Stimulated activated CD4-positive, alpha-beta T cell treated with anti-CD3 and anti-CD28 coated beads, Interleukin-15, amount 100 ng/mL, for 24 hours (primary cell): ENCODE measurements around the gene CENPX.

Experiments
- DNase-seq: peaks from one replicate; pipeline ENCODE4 v3.0.0-alpha.2; 2020

CENPX gene

DNA sequence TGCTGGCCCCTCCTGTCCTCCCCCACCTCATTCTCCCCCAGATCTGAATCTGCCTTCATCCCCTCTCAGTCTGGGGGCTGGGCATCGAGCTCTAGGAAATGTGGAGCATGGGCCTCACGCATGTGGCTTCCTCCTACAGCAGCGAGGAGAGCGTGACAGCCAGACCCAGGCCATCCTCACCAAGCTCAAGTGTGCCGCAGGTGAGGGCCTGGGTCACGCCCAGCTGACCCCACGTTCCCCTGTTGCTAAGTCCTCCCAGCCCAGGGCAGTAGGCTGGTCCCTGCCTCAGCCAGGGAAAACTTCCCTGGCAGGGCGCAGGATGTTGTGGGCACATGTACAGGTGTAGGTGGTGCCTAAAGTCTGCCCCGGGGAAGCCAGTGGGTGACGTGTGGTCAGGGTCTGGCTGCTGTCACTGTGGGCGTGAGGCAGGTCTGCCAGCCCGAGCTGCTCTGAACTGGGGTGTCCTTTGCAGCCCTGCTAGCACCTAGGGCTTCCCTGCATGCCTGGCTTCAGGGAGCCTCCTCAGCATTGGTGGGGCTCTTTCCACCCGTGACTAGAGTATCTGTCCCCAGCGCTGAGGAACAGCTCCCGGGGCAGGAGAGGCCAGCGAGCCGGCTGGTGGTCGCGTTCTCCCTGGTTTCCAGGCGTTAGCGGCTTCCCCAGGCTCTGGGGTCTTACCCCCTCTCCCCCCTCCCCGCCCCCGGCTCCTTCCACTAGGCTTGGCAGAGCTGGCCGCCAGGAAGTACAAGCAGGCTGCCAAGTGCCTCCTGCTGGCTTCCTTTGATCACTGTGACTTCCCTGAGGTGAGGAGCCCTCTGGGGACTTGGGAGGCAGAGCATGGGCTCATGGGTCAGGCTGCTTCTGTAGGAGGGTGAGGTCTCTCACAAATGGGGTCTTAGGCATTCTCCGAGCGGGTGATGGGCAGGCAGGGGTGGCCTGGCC, 32.6 kb upstream of the CENPX start:
- DNase-seq = peak; percentile 4

DNA sequence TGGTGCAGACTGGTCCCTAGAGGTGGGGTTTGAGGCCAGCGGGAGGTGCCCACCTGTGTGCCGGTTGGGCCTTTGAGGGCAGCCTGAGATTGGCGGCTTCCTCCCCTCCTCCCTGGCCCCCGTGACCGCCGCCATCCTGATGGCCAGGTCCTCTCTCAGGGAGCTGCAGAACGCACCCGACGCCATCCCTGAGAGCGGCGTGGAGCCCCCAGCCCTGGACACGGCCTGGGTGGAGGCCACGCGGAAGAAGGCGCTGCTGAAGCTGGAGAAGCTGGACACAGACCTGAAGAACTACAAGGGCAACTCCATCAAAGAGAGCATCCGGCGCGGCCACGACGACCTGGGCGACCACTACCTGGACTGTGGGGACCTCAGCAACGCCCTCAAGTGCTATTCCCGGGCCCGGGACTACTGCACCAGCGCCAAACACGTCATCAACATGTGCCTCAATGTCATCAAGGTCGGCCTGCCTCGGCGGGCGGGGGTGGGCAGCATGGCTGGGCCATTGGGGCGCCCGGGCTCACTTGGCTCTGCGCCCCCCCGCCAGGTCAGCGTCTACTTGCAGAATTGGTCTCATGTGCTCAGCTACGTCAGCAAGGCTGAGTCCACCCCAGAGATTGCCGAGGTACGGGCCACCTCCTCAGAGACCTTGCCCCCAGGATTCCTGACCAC, 31.8 kb upstream of the CENPX start:
- peak; percentile 8 for DNase-seq

DNA sequence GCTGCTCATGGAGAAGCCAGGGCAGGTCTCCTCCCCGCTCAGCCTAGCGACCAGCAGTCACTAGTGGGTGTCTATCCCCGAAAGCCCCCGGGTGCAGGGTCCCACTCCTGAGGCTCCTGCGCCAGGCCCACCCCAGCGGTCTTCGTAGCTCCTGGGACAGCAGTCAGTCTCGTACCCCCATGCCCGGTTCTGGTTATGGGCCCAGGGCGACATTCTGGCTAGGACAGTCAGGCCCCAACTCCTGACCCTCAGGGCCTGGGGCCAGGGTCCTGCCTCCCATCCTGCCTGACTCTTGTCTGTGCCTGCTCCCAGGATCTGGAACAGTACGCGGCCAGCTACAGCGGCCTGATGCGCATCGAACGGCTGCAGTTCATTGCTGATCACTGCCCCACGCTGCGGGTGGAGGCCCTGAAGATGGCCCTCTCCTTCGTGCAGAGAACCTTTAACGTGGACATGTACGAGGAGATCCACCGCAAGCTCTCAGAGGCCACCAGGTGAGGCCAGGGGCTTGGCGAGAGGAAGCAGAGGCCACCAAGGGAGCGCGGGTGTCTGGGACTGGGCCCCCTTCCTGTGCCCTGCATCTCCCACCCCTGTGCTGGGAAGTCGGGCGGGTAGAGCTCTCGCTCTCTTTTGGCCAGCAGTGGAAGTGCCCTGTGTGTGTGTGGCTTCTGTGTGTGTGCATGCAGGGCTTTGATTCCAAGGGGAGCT, 31.0 kb upstream of the CENPX start:
- DNase-seq = no peak

DNA sequence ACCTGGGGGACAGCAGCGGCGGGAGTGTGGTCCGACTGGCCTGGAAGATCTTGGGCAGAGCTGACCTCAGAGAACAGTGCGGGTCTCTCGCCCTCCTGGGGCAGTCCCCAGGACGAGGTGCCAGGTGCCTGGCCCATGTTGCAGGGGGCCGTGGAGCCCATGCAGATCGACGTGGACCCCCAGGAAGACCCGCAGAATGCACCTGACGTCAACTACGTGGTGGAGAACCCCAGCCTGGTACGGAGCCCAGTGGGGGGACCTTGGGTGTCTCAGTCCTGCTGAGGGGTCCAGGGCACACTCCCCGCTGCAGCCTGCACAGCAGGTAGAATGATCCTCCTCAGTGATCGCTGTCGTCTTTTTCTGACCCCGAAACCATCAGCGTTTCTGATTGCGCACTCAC, 30.5 kb upstream of the CENPX start:
- DNase-seq = no peak

DNA sequence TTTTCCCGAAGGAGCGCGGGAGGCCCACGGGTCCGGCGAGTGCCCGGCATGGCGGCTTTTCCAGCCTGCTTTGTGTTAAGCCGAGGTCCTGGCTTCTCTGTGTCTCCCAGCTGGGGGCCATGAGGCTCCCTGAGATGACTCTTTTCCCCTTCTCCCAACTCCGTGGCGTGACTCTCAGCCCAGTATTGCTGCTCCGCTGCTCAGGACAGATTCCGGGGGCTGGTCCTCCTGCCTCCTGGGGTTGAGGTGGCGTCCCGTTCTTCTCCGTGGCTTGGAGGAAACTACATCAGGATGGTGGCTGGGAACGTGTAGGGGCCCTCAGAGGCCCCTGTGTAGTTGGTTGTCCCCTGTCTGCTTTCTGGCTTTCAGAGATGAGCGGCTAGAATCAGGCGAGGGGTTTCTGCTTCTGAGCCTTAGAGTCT, 30.0 kb upstream of the CENPX start:
- DNase-seq = peak; percentile 2

DNA sequence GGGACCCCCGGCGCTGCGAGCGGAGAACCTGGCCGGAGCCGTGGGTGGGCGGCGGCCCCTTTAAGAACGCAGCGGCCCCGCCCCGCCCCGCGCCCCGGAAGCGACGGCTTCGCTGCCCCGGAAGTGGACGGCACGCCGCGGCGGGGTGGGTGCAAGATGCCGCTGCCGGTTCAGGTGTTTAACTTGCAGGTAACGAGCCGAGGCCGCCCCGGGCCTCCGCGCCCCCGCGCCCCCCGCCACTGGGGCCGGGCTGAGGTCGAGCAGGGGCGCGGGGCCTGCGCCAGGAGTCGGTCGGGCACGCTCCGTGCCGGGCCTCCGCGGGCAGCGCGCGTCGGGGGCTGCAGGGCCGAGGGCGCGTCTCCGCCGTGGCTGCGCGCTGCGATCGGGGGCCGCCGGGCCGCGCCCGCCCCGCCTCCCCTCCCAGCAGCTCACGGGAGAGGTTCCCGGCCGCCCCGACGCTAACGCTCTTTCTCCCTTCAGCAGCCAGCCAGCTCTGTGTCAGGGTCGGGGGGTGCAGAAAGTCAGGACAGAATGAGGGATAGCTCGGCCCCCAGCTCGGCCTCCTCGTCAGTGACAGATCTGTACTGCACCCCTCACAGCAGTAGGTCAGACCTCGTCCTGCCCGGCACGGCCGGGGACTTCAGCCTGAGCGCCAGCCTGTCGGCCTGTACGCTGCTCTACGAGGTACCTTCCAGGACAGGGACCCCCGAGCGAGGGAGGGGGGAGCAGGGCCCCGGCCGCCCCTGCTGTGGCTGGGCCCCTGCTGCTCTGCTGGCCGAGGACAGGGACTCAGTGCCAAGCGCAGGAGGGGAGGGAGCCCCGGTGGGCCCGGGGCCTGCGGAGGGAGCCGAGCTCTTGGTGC, 29.3 kb upstream of the CENPX start, which contains the start of the genes GPS1 and RFNG:
TSS of gene GPS1 (plus strand) at position 123 of the 862 bp plus-strand sequence. CDS start at position 157, 34 bp downstream.
TSS of gene RFNG (minus strand) at position 36 of the 862 bp plus-strand sequence. CDS start 45 bp downstream, outside the sequence.
- DNase-seq = peak; percentile 92

DNA sequence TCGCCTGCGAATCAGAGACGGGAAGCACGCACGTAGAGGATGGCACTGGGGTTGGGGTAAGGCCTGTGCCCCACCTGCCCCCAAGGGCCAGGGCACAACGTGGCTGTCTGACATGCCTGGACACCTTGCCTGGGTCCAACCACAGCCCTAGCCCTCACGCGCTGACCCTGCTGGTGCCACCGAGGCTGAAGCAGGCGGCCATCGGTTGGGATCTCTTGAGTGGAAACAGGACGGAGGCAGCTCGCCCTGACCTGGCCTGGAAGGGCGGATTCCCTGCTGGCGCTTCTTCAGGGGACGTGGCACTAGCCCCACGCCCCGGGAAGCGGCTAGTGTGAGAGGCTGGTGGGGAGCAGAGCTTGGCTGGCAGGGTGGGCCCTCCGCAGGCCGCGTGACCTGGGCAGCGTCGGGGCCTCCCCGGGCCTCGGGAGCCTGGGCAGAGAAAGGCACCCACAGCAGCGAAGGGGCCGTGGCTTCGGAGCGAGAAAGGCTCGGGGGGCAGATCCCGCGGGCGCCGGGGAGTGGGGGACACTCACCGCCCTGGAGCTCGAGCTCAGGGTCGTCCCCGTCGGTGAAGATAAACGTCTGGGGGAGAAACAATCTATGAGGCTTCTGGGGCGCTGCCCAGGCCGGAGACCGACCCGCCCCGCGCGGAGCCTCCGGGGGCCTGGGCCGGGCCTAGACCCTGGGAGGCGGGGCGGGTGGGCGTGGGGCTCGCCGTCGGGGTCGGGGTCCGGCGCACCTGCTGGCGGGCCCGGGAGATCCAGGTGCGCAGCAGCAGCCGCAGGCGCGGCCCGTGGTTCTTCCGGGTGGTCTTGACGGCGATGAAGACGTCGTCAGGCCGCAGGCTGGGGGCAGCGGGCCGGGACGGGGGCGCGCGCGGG, 28.3 kb upstream of the CENPX start:
- DNase-seq = no peak

DNA sequence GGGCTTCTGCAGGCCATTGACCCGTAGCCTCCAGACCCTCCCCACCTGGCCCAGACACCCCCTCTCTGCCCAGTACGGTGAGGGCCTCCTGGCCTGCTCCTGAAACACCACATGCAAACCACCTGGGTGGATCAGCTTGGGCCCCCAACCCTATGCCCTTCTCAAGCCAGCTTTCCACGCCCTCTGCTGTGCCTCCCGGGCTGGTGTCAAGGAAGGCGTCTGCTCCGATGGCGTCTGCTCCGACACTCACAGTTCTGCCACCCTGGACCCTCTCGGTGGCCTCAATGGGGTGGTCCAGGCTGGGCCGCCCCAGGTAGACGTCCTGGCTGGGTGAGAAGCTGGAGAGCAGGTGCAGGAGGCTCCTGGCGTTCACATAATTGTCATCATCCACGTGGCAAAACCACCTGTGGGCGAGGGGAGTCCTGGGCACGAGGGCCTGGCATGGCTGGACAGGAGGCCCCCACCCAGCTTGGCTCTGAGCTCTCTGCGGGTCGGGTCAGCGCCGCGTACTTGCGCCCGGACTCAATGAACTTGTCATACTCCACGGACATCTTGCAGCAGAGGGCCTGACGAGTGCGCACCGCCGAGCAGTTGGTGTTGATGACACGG, 27.6 kb upstream of the CENPX start:
- no peak for DNase-seq

DNA sequence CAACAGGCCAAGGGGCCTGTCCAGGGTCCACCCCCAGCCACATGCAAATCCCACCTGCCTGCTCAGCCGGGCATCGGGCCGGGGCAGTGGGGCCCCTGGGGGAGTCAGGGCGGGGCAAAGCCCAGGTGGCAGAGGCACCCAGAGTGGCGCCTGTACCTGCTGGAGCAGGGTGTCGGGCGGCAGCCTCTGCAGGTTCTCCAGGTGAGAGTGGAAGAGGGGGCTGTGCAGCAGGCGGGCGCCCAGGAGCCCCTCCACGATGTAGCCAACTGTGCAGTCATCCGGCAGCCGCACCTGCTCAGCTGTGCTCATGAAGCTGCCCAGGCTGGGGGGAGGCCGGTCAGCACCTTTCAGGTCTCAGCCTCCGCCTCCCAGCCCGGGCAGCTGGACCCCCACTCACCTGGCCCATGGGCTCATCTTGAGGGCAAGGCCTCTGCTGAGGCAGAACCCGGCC, 26.9 kb upstream of the CENPX start:
- DNase-seq = peak; percentile 2

DNA sequence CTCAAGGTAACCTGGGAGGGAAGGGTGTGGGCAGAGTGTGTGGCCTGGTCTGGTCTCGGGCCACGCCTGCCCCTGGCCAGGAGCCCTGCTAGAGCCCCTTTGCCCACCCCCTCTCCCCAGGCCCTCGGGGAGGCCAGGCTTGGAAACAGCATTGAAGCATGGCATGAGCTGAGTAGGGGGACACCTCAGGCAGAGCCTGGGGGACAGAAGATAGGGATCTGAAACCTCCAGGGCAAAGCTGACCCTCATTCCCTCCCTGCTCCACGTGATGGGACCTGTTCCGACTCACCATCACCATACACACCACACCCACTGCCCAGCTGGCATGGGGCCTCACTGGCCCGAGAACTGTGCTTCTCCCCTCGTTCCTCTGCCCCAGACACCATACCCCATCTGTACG, 26.4 kb upstream of the CENPX start:
- no peak for DNase-seq

DNA sequence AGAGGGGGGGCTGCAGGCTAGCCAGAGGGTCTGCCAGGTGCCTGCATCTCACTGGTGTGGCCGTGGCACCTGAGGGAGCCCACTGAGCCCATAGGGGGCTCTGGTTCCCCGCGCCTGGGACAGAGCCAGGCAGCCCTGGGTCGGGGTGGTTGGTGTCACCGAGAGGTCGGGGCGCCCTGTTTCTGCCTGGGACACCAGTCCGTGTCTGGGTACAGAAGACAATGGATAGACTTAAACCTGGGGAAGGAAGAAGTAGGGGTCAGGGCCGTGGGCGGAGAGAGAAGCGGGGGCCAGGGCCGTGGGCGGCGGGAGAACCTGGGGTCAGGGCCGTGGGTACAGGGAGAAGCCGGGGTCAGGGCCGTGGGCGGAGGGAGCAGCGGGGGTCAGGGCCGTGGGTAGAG, 25.9 kb upstream of the CENPX start:
- no peak for DNase-seq

DNA sequence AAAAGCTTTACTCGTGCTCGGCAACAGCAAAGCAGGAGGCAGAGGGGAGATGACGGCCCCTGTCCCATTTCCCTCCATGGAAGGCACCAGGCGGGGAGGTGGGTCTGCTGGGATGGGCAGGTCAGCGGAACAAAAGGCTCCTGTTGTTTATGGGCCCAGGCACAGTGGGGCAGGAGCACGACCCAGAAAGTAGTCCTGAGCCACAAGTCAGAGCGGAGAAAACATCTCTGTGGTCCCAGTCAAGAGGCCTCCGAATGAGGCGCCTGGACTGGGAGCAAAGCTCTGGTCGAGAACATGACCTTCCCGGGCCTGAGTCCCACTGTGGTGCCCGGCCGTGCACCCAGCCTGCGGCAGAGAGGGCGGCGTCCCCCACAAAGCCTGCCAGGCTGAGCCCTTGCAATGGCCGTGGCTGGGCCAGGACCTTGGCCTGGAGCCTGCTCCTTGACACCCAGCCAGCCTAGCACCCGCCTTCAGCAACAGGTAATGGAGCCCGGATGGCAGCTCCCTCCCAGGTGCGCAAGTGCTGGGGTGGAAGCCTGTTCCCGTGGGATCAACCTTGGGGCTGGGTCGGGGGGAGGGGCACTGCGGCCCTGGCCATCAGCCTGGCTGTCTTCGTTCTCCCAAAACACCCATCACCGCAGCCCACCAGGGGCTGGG, 25.4 kb upstream of the CENPX start:
- DNase-seq = no peak

DNA sequence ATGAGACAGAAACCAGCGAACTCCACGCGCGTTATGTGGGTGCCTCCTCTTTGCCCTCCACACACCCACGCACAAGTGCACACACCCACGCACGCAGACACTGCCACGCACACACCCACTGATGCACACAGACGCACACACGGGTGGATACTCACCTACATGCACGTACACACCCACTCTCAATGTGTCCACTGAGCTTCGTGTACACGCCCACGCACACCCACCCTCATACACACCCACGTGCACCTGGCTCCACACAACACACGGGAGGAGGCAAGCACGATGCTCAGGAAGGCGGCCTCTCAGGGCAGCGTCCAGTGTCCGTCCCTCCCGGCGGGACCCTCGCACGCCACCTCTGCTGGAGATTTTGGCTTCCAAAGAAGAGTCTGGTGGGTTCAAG, 24.7 kb upstream of the CENPX start:
- DNase-seq = no peak

DNA sequence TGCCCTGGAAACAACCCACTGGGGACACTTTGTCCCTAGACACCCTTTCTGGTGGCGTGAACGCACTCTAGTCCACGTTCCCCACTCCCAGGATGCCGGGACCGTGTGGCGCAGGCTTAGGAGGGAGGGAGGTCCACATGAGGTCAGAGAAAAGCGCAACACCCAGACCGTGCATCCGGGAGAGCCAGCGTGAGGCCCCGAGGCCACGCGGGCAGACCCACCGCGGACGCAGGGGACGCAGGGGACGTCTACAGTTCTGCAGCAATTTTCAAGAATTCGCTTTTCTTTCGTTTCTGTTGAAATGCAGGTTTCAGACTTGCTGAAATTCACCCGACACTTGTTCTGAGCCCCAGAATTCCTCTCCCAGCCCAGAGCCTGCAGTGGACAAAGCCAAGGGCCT, 24.2 kb upstream of the CENPX start:
- no peak for DNase-seq

DNA sequence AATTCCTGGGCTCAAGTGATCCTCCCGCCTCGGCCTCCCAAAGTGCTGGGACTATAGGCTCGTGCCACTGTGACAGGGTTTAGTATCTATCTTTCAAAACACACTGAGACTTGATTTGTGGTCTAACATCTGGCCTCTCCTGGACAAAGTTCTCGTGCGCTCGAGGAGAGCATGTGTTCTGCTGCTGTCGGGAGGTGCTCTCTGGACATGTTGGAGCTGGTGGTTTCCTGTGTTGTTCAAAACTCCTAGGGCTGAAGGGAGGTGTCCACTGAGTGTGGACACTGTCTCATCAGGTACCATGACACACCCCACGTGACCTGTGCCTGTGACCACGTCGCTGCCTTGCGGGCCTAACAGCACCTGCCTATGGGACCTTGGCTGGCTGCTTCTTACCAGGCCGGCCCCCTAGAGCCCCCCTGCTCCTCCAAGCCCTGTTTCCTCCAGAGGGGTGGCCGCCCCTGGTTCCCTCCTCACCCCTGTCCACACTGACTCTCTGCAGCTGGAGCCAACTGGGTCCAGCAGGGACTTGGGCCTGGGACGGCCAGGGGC, 23.3 kb upstream of the CENPX start:
- DNase-seq = no peak

DNA sequence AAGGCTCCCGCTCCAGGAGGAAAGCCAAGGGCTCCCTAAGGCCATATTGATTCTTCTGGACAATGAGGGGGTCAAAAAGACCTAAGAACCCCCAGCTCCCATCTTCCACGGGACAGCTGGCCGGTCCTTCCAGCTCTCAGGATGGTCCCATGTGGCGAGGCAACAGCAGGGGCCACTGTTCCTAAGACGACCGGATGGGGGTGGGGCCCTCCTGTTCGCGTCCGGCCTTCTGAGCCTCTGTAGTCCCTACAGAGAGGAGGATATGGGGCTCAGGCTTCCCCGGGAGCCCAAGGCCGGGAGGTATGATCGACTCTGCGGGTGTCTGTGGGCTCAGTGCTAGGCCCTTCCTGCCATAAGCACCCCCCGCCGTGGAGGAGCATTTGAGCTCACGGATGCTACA, 20.8 kb upstream of the CENPX start:
- no peak for DNase-seq

DNA sequence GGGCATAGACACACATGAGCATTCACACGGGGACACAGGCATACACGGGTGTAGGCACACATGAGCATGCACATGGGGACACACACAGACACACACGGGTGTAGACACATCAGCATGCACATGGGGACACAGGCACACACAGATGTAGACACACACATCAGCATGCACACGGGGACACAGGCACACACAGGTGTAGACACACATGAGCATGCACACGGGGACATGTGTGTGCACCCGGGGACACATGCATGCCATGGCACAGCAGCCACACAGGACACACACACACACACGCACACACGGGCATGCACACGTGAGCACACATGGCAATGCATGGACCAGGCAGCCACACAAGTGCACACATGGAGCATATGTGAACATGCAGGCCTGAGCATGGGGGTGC, 20.0 kb upstream of the CENPX start:
- DNase-seq = no peak

DNA sequence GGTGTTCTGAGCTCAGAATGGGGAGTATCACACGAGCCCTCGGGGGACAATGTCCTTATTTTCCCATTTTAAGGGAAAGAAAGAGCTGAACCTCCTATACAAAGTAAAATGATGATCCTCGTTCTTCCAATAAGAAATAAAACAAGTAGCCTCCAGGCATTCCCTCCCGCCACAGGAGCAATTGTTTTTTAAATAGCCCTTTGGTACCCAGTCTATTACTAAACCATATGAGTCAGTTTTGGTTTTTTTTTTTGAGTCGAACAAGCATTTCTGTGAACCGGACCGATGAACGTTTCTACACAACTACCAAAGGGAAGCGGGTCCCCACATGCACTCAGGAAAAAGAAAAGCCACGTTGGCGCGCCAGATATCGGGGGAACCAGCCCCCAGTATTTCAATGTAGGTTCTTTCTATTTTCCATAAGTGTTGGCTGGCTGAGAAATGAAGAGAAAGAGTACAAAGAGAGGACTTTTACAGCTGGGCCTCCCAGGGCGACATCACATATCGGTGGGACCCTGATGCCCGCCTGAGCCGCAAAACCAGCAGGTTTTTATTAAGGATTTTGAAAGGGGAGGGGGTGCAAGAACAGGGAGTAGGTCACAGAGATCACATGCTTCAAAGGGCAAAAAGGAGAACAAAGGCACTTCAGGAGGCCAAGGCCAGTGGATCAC, 18.6 kb upstream of the CENPX start:
- no peak for DNase-seq

DNA sequence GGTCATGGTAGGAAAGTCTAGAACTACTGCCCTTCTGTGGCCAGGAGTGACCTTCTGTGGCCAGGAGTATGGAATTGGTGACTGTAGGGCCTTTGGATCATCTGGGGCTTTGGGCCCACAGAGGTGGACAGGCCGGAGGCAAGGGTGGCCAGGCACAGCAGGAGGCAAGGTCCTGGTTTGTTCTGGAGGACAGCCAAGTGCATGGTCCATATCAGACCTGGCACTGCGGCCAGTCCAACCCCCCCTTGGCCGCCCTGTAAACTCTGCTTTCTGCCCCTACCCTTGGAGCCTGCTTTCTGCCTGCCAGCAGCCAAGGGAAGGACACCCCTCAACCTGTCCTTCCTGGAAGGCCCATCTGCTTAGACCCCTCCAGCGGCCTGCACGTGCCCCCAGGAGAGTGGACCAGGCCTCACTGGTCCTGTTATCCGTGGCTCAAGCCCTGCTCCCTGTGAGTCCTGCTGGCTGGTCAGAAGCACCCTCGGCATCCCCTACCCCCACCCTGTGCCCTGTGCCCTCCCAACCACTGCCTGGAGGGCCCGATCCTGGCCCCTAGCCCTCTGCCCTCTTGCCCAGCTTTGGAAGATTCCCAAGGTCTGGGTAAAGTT, 17.1 kb upstream of the CENPX start:
- no peak for DNase-seq
